GM21786 (cell line): ENCODE measurements around the gene SLIT2.

Experiments used
- ATAC-seq: cut with Tn5 transposase; IDR thresholded peaks from one replicate; pipeline ENCODE4 v1.9.1; 2021; ENCODE audit not compliant: unreplicated experiment

SLIT2 gene

DNA sequence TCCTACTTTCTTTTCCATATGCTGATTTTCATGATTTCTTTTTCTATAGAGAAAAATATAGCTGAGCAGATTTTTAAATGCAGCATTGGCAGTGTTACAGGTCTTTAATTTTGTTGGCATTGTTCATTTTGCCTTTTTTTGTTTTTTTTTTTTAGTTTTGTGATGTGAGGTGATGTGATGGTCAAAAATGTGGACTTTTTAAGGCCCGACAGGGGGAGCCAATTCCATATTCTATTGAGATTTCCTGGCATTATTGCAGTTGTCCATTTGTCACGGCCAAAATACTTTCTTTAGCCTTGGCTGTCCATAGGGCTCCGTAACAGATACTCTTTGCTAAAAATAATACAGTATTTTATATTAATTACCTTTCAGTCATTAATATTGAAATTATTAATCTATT, 47.8 kb downstream of the SLIT2 start:
- no peak for ATAC-seq

- no peak for ATAC-seq
Observed at GRCh38 chr4:20301161-20301560, 49.5 kb downstream of the SLIT2 start.
